Effector memory CD4-positive, alpha-beta T cell (primary cell): ENCODE measurements around the gene SAMSN1.
"Not testable (repeated sequence)": the region's sequence is repeated elsewhere in the genome, so short reads cannot be mapped to it uniquely, and the experiment has no call there.

ENCODE experiments used
- DNase-seq, 3 donors: peaks; one replicate each; pipeline ENCODE4 v3.0.0-alpha.2; 2020
- H3K27ac ChIP-seq: 2 replicates; pipeline ENCODE4 v1.7.0; 2013; ENCODE audit warnings: mild to moderate bottlenecking, low read length, moderate library complexity; ENCODE audit not compliant: insufficient read depth, poor library complexity, severe bottlenecking
- H3K27me3 ChIP-seq: replicated peaks from 2 replicates; pipeline ENCODE4 v1.7.0; 2013; ENCODE audit warnings: mild to moderate bottlenecking, low read length; ENCODE audit not compliant: insufficient read depth, control insufficient read depth, poor library complexity, severe bottlenecking
- H3K36me3 ChIP-seq: 2 replicates; pipeline ENCODE4 v1.7.0; 2013; ENCODE audit warnings: mild to moderate bottlenecking, low read length, moderate library complexity; ENCODE audit not compliant: control insufficient read depth, insufficient read depth
- H3K4me1 ChIP-seq: 2 replicates; pipeline ENCODE4 v1.7.0; 2013; ENCODE audit warnings: low read length, mild to moderate bottlenecking; ENCODE audit not compliant: control insufficient read depth, insufficient read depth, poor library complexity, severe bottlenecking
- H3K4me3 ChIP-seq: 2 replicates; pipeline ENCODE4 v1.7.0; 2013; ENCODE audit warnings: low read length, low read depth, mild to moderate bottlenecking; ENCODE audit not compliant: insufficient read depth, poor library complexity, severe bottlenecking
- H3K9me3 ChIP-seq: 2 replicates; pipeline ENCODE4 v1.7.0; 2013; ENCODE audit warnings: mild to moderate bottlenecking, low read length, moderate library complexity; ENCODE audit not compliant: control insufficient read depth

Gene SAMSN1

GRCh38 chr21:14519000-14519399 lies 27.1 kb downstream of the SAMSN1 start:
- Histone ChIP-seq H3K36me3 (peaks cover 42% of the 10 kb centered on the region), H3K4me1 (peaks cover 8% of the 10 kb centered on the region), H3K4me3 (no peak overlapping the region), H3K27me3 (no peaks in the 10 kb centered on the region), H3K9me3 (no peaks in the 10 kb centered on the region), H3K27ac (no peak overlapping the region)
- DNase-seq = no peak

GRCh38 chr21:14513804-14514203 lies 32.3 kb downstream of the SAMSN1 start:
- H3K36me3 ChIP-seq = peaks cover 68% of the 10 kb centered on the region
- no peak for DNase-seq
- no peaks in the 10 kb centered on the region for H3K4me1 ChIP-seq
- no peak overlapping the region for H3K27ac ChIP-seq
- no peaks in the 10 kb centered on the region for H3K27me3 ChIP-seq
- H3K4me3 ChIP-seq = no peak overlapping the region
- H3K9me3 ChIP-seq = no peaks in the 10 kb centered on the region

- H3K4me1 ChIP-seq, H3K9me3 ChIP-seq, H3K27me3 ChIP-seq, H3K27ac ChIP-seq, DNase-seq, H3K4me3 ChIP-seq: not testable (repeated sequence)
- H3K36me3 ChIP-seq = peaks cover 47% of the 10 kb centered on the region
Measured at GRCh38 chr21:14506859-14507457, 39.2 kb downstream of the SAMSN1 start.

- Histone ChIP-seq H3K27me3 (no peaks in the 10 kb centered on the region), H3K27ac (no peak overlapping the region), H3K4me3 (no peak overlapping the region), H3K4me1 (no peaks in the 10 kb centered on the region), H3K9me3 (no peaks in the 10 kb centered on the region), H3K36me3 (peaks cover 65% of the 10 kb centered on the region)
- DNase-seq = no peak
Measured at GRCh38 chr21:14500873-14501272, 45.2 kb downstream of the SAMSN1 start.

- no peak overlapping the region for H3K4me3 ChIP-seq
- no peaks in the 10 kb centered on the region for H3K27me3 ChIP-seq
- H3K27ac ChIP-seq = no peak overlapping the region
- no peak for DNase-seq
- H3K36me3 ChIP-seq = peaks cover 79% of the 10 kb centered on the region
- H3K9me3 ChIP-seq = no peaks in the 10 kb centered on the region
- H3K4me1 ChIP-seq = no peaks in the 10 kb centered on the region
Measured at GRCh38 chr21:14499316-14499715, 46.8 kb downstream of the SAMSN1 start.

GRCh38 chr21:14497825-14498224 lies 48.3 kb downstream of the SAMSN1 start:
- Histone ChIP-seq H3K4me1 (no peaks in the 10 kb centered on the region), H3K4me3 (no peak overlapping the region), H3K36me3 (peaks cover 74% of the 10 kb centered on the region), H3K27me3 (no peaks in the 10 kb centered on the region), H3K27ac (no peak overlapping the region), H3K9me3 (no peaks in the 10 kb centered on the region)
- no peak for DNase-seq

- Histone ChIP-seq H3K27ac (no peak overlapping the region), H3K27me3 (no peaks in the 10 kb centered on the region), H3K4me1 (peaks cover 4% of the 10 kb centered on the region), H3K4me3 (no peak overlapping the region), H3K36me3 (peaks cover 55% of the 10 kb centered on the region), H3K9me3 (no peaks in the 10 kb centered on the region)
- no peak for DNase-seq
Measured at GRCh38 chr21:14495075-14495474, 51.0 kb downstream of the SAMSN1 start.

GRCh38 chr21:14494181-14494580 lies 51.9 kb downstream of the SAMSN1 start:
- H3K27me3 ChIP-seq, DNase-seq, H3K9me3 ChIP-seq, H3K27ac ChIP-seq, H3K4me3 ChIP-seq, H3K4me1 ChIP-seq: not testable (repeated sequence)
- peaks cover 55% of the 10 kb centered on the region for H3K36me3 ChIP-seq

GRCh38 chr21:14493731-14494130 lies 52.4 kb downstream of the SAMSN1 start:
- no peak overlapping the region for H3K27ac ChIP-seq
- H3K4me1 ChIP-seq = peaks cover 4% of the 10 kb centered on the region
- no peak overlapping the region for H3K4me3 ChIP-seq
- no peak for DNase-seq
- no peaks in the 10 kb centered on the region for H3K9me3 ChIP-seq
- H3K36me3 ChIP-seq = peaks cover 55% of the 10 kb centered on the region
- no peaks in the 10 kb centered on the region for H3K27me3 ChIP-seq

- H3K4me3 ChIP-seq = no peak overlapping the region
- no peak for DNase-seq
- no peaks in the 10 kb centered on the region for H3K9me3 ChIP-seq
- no peak overlapping the region for H3K27ac ChIP-seq
- H3K27me3 ChIP-seq = no peaks in the 10 kb centered on the region
- H3K4me1 ChIP-seq = peaks cover 4% of the 10 kb centered on the region
- H3K36me3 ChIP-seq = peaks cover 47% of the 10 kb centered on the region
Measured at GRCh38 chr21:14492931-14493330, 53.2 kb downstream of the SAMSN1 start.
